GM19238 (cell line): ENCODE results near the gene PCGF2.
A peak's percentile ranks its signal among the peaks of the same experiment; 100 is the strongest.
"Not testable (repeated sequence)": the region's sequence is repeated elsewhere in the genome, so short reads cannot be mapped to it uniquely, and the experiment has no call there.

Experiments used
- DNase-seq: peaks from one replicate; pipeline ENCODE4 v3.0.0; 2011; ENCODE audit warnings: low spot score; ENCODE audit not compliant: insufficient read length

PCGF2 gene

GRCh38 chr17:38735161-38735997, 12.8 kb downstream of the PCGF2 start:
- peak; percentile 81 for DNase-seq

- DNase-seq: no peak
Measured at GRCh38 chr17:38733982-38734973, 13.9 kb downstream of the PCGF2 start.

GRCh38 chr17:38733282-38733981, 14.7 kb downstream of the PCGF2 start:
- DNase-seq: no peak

GRCh38 chr17:38732376-38733281, 15.5 kb downstream of the PCGF2 start:
- no peak for DNase-seq

- no peak for DNase-seq
Measured at GRCh38 chr17:38731526-38732294, 16.4 kb downstream of the PCGF2 start.

GRCh38 chr17:38730526-38731379, 17.4 kb downstream of the PCGF2 start:
- no peak for DNase-seq

- DNase-seq: peak; percentile 97
Measured at GRCh38 chr17:38729886-38730525, 18.1 kb downstream of the PCGF2 start, which contains the start of gene CISD3. TSS of gene CISD3 (plus strand) at chr17:38730341. CDS start at chr17:38730359, 18 bp downstream.

- DNase-seq: no peak
Measured at GRCh38 chr17:38729368-38729885, 18.7 kb downstream of the PCGF2 start.

- DNase-seq: no peak
Measured at GRCh38 chr17:38728290-38728831, 19.8 kb downstream of the PCGF2 start.

GRCh38 chr17:38727736-38728135, 20.4 kb downstream of the PCGF2 start:
- no peak for DNase-seq

- DNase-seq: not testable (repeated sequence)
Measured at GRCh38 chr17:38726145-38726544, 22.0 kb downstream of the PCGF2 start.

- no peak for DNase-seq
Measured at GRCh38 chr17:38725066-38725465, 23.1 kb downstream of the PCGF2 start.

GRCh38 chr17:38724337-38724988, 23.7 kb downstream of the PCGF2 start:
- DNase-seq: no peak

- no peak for DNase-seq
Measured at GRCh38 chr17:38721802-38722201, 26.3 kb downstream of the PCGF2 start.

- no peak for DNase-seq
Measured at GRCh38 chr17:38720941-38721340, 27.2 kb downstream of the PCGF2 start.

- DNase-seq: no peak
Measured at GRCh38 chr17:38719943-38720641, 28.0 kb downstream of the PCGF2 start.
